PC-9 (cell line): ENCODE data around the gene TRIM37. TPM values are rescaled to one million over a fixed set of nuclear protein-coding genes. Genes with fewer than 3 reads are reported as not detected.

Experiments
- BruUV-seq: library from RNA; stranded (reverse); fragments of 400-500 nt; replicated peaks from 2 replicates; lab custom pipeline; 2021; lab: Mats Ljungman, UMichigan
- CTCF ChIA-PET: fragments of 300-600 bp; sonication (Branson Sonifier 250); formaldehyde crosslinking; loops from one replicate; lab custom pipeline; 2022; ENCODE audit warnings: antibody characterized with exemption; lab: Charles Lee
- POLR2A ChIA-PET: fragments of 300-600 bp; sonication (Branson Sonifier 250); formaldehyde crosslinking; loops from one replicate; lab custom pipeline; 2022; ENCODE audit warnings: antibody characterized with exemption; ENCODE audit not compliant: unreplicated experiment; lab: Charles Lee
- DNase-seq, 2 experiments: peaks; one replicate each; pipeline versions ENCODE4 v3.0.0 to v3.0.0-alpha.2; 2015 to 2022; ENCODE audit warnings: mixed read lengths in 1 of 2
- H2AFZ ChIP-seq: fragments of 200-600 bp; sonication (generic); 2 replicates; pipeline ENCODE4 v1.8.1; 2017; ENCODE audit warnings: antibody characterized with exemption
- H3F3A ChIP-seq: fragments of 200-600 bp; sonication (generic); 2 replicates; pipeline ENCODE4 v1.8.1; 2017; ENCODE audit warnings: antibody characterized with exemption, mild to moderate bottlenecking, low read depth; ENCODE audit not compliant: insufficient read depth
- H3K27ac ChIP-seq: fragments of 200-600 bp; sonication (generic); 2 replicates; pipeline ENCODE4 v1.6.1; 2016; ENCODE audit warnings: mixed run types
- H3K27me3 ChIP-seq: fragments of 200-600 bp; sonication (generic); 2 replicates; pipeline ENCODE4 v1.6.1; 2016; ENCODE audit warnings: low read depth, mixed run types; ENCODE audit not compliant: insufficient read depth
- H3K36me3 ChIP-seq: fragments of 200-600 bp; sonication (generic); 2 replicates; pipeline ENCODE4 v1.6.1; 2016; ENCODE audit warnings: low read depth, mixed run types
- H3K4me1 ChIP-seq: fragments of 200-600 bp; sonication (generic); replicated peaks from 2 replicates; pipeline ENCODE4 v1.6.1; 2016; ENCODE audit warnings: mixed run types; ENCODE audit not compliant: insufficient read depth
- H3K4me2 ChIP-seq: fragments of 200-600 bp; sonication (generic); 2 replicates; pipeline ENCODE4 v1.6.1; 2017; ENCODE audit warnings: mixed run types
- H3K4me3 ChIP-seq: fragments of 200-600 bp; sonication (generic); 2 replicates; pipeline ENCODE4 v1.6.1; 2016; ENCODE audit warnings: mixed run types
- H3K79me2 ChIP-seq: fragments of 200-600 bp; sonication (generic); 2 replicates; pipeline ENCODE4 v1.6.1; 2017; ENCODE audit warnings: low read depth, mixed run types
- H3K9me2 ChIP-seq: fragments of 200-600 bp; sonication (generic); 2 replicates; pipeline ENCODE4 v1.8.1; 2017; ENCODE audit warnings: mild to moderate bottlenecking; ENCODE audit not compliant: insufficient read depth
- H3K9me3 ChIP-seq: fragments of 200-600 bp; sonication (generic); 2 replicates; pipeline ENCODE4 v1.8.1; 2016; ENCODE audit warnings: low read depth; ENCODE audit not compliant: insufficient read depth
- H4K20me1 ChIP-seq: fragments of 200-600 bp; sonication (generic); 2 replicates; pipeline ENCODE4 v1.8.1; 2017; ENCODE audit not compliant: insufficient read depth
- CTCF ChIP-seq: fragments of 200-600 bp; sonication (generic); conservative IDR thresholded peaks from 2 replicates; pipeline ENCODE4 v1.6.1; 2017; ENCODE audit warnings: mixed run types, antibody characterized with exemption, mild to moderate bottlenecking, moderate library complexity
- EZH2 ChIP-seq: fragments of 200-600 bp; sonication (generic); IDR thresholded peaks from 2 replicates; pipeline ENCODE4 v1.8.0; 2017; ENCODE audit warnings: antibody characterized with exemption, low read depth
- intact Hi-C: fragments of 100-400 bp; cut with micrococcal nuclease; formaldehyde crosslinking; loops from one replicate; pipeline ENCODE4 v1.10.0; 2022; ENCODE audit not compliant: unreplicated experiment
- total RNA-seq: library from RNA; stranded (reverse); gene quantifications from 2 replicates; pipeline ENCODE4 v1.2.3, GENCODE V29; 2021

The TRIM37 gene
- total RNA-seq, 1 experiment from 2014 or later, result 24.6 TPM

GRCh38 chr17:58995247-58995940, 111.3 kb downstream of the TRIM37 start:
- ChIA-PET POLR2A (no interaction called here), CTCF (no interaction called here)
- DNase-seq, result no peak
- Histone ChIP-seq H4K20me1 (no peaks in the 10 kb centered on the region), H3K27me3 (no peaks in the 10 kb centered on the region), H3K4me3 (no peak overlapping the region), H2AFZ (no peak overlapping the region), H3F3A (peaks cover 3% of the 10 kb centered on the region; the same call in 1 of the 2 replicates), H3K4me1 (peaks cover 25% of the 10 kb centered on the region), H3K36me3 (0 out of 2 replicates have a peak, but pooled peaks cover 5% of the 10 kb centered on the region), H3K9me2 (no peaks in the 10 kb centered on the region), H3K79me2 (no peaks in the 10 kb centered on the region), H3K4me2 (no peak overlapping the region), H3K9me3 (no peaks in the 10 kb centered on the region; the same call in 1 of the 2 replicates), H3K27ac (no peak overlapping the region)
- BruUV-seq, result no TSS peak
- intact Hi-C loops, result no loop called here
- TF ChIP-seq EZH2 (no peak), CTCF (no peak)

DNA sequence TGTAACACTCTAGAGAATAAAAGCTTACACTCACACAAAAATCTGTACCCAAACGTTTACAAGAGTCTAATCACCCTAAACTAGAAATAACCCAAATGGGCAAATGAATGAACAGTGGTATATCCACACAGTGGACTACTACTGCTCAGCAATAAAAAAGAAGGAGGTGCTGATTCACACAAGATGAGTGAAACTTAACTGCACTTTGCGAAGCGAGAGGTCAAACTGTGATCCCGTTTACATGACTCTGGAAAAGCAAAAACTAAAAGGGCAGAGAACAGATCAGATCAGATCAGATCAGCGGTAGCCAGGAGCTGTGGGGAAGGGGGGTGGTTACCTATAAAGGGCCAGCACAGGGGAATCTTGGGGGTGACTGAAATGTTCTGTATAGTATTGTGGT, 113.4 kb downstream of the TRIM37 start:
- Histone ChIP-seq H3K4me1 (peaks cover 20% of the 10 kb centered on the region), H3F3A (peaks cover 3% of the 10 kb centered on the region; the same call in 1 of the 2 replicates), H3K27ac (no peak overlapping the region), H2AFZ (no peak overlapping the region), H4K20me1 (no peaks in the 10 kb centered on the region), H3K9me2 (no peaks in the 10 kb centered on the region), H3K9me3 (no peaks in the 10 kb centered on the region; the same call in 1 of the 2 replicates), H3K27me3 (no peaks in the 10 kb centered on the region), H3K4me3 (no peak overlapping the region), H3K36me3 (no peaks in the 10 kb centered on the region), H3K4me2 (no peak overlapping the region), H3K79me2 (no peaks in the 10 kb centered on the region)
- DNase-seq, result no peak
- CTCF ChIA-PET, result no interaction called here
- no TSS peak for BruUV-seq
- TF ChIP-seq CTCF (no peak), EZH2 (no peak)
- intact Hi-C loops, result no loop called here
- POLR2A ChIA-PET, result interaction anchor here (0.7 kb wide), 1 partner anchor 17 kb away, joined by 3 read pairs; no protein-coding TSS in a partner anchor

DNA sequence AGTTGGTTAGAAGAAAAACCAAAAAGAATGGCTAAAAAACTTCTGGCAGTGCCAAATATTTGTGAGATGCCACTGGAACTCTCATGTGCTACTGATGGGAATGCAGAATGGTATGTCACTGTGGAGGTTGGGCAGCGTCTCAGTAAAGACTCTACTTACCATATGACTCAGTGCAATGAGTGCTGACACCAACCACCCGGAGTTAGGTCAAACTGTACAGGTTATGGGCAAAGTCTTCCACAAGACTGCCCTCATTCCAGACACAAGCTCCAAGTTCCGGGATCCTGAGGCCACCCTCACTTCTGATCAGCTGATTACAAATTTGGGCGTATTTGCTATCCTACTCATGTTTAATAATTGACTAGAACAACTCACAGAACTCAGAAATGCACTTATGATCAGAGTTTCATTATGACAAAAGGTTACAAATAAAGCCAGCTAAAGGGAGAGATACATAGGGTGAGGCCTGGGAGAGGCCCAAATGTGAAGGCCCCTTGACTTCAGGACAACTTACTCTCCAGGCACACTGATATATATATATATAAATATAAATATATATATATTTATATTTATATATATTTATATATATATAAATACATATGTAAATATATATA, 114.9 kb downstream of the TRIM37 start:
- ChIA-PET CTCF (no interaction called here), POLR2A (no interaction called here)
- Histone ChIP-seq H3K4me3 (no peak overlapping the region), H3K36me3 (no peaks in the 10 kb centered on the region), H3K9me3 (no peaks in the 10 kb centered on the region; the same call in 1 of the 2 replicates), H3K4me1 (0 out of 2 replicates have a peak, but pooled peaks cover 13% of the 10 kb centered on the region), H4K20me1 (no peaks in the 10 kb centered on the region), H3K9me2 (no peaks in the 10 kb centered on the region), H3K27ac (no peak overlapping the region), H3K27me3 (no peaks in the 10 kb centered on the region), H2AFZ (no peak overlapping the region), H3F3A (0 out of 2 replicates have a peak, but pooled peaks cover 3% of the 10 kb centered on the region), H3K4me2 (no peak overlapping the region), H3K79me2 (no peaks in the 10 kb centered on the region)
- TF ChIP-seq EZH2 (no peak), CTCF (no peak)
- no peak for DNase-seq
- intact Hi-C loops, result no loop called here
- BruUV-seq, result no TSS peak
